Activated naive CD4-positive, alpha-beta T cell treated with anti-CD3 and anti-CD28 coated beads, Interleukin-2, amount 10 ng/mL, durations not matched to agents 7 days and 5 days (primary cell): ENCODE measurements around the gene OPTN.
A peak's percentile ranks its signal among the peaks of the same experiment; 100 is the strongest.

Experiments
- CTCF ChIA-PET: fragments of 350-600 bp; sonication (Branson Sonifier 250); formaldehyde crosslinking; loops from one replicate; lab custom pipeline; 2021; ENCODE audit warnings: antibody characterized with exemption; lab: Charles Lee
- DNase-seq: peaks from one replicate; pipeline ENCODE4 v3.0.0-alpha.2; 2020
- H3K27ac Mint-ChIP-seq: one replicate; pipeline ENCODE4 v1.8.0; 2021; ENCODE audit warnings: mild to moderate bottlenecking, moderate library complexity, mixed read lengths
- H3K27me3 Mint-ChIP-seq: one replicate; pipeline ENCODE4 v1.8.0; 2021; ENCODE audit warnings: mild to moderate bottlenecking, mixed read lengths
- H3K36me3 Mint-ChIP-seq: one replicate; pipeline ENCODE4 v1.8.0; 2021; ENCODE audit warnings: mixed read lengths
- H3K4me1 Mint-ChIP-seq: one replicate; pipeline ENCODE4 v1.8.0; 2021; ENCODE audit warnings: mixed read lengths
- H3K4me3 Mint-ChIP-seq: one replicate; pipeline ENCODE4 v1.8.0; 2021; ENCODE audit warnings: mild to moderate bottlenecking, moderate library complexity, mixed read lengths
- H3K9me3 Mint-ChIP-seq: one replicate; pipeline ENCODE4 v1.8.0; 2021; ENCODE audit warnings: mixed read lengths

OPTN gene

GRCh38 chr10:13099144-13099665, 758 bp upstream of the OPTN start:
- Mint-ChIP-seq H3K36me3 (peaks cover 23% of the 10 kb centered on the region), H3K4me3 (peak overlapping the region; percentile 88), H3K9me3 (no peaks in the 10 kb centered on the region), H3K4me1 (peaks cover 49% of the 10 kb centered on the region), H3K27ac (peak overlapping the region; percentile 98), H3K27me3 (peaks cover 15% of the 10 kb centered on the region)
- DNase-seq: peak; percentile 70
- CTCF ChIA-PET: interaction anchor here (0.6 to 1.4 kb wide), 11 partner anchors 9 to 892 kb away, joined by 3 to 7 read pairs (median 3); partner anchors contain the start of gene MCM10

- Mint-ChIP-seq H3K36me3 (peaks cover 32% of the 10 kb centered on the region), H3K4me1 (peaks cover 62% of the 10 kb centered on the region), H3K9me3 (no peaks in the 10 kb centered on the region), H3K27ac (peak overlapping the region; percentile 87), H3K27me3 (peaks cover 15% of the 10 kb centered on the region), H3K4me3 (peak overlapping the region; percentile 88)
- CTCF ChIA-PET: interaction anchor here (0.6 to 1.4 kb wide), 10 partner anchors 8 to 773 kb away, joined by 3 to 7 read pairs (median 4); partner anchors contain the start of gene MCM10
- peak; percentile 49 for DNase-seq
These were observed 659 bp downstream of the OPTN start for GRCh38 chr10:13100349-13101294.

- Mint-ChIP-seq H3K4me1 (peaks cover 72% of the 10 kb centered on the region), H3K27ac (peak overlapping the region; percentile 12), H3K9me3 (no peaks in the 10 kb centered on the region), H3K36me3 (peaks cover 42% of the 10 kb centered on the region), H3K4me3 (peak overlapping the region; percentile 88), H3K27me3 (peaks cover 11% of the 10 kb centered on the region)
- DNase-seq: no peak
- CTCF ChIA-PET: no interaction called here
These were observed 2.2 kb downstream of the OPTN start for GRCh38 chr10:13102002-13102794.

GRCh38 chr10:13103554-13103953, 3.6 kb downstream of the OPTN start:
- no peak for DNase-seq
- Mint-ChIP-seq H3K27ac (peak overlapping the region; percentile 60), H3K36me3 (peaks cover 52% of the 10 kb centered on the region), H3K4me1 (peaks cover 78% of the 10 kb centered on the region), H3K4me3 (no peak overlapping the region), H3K9me3 (no peaks in the 10 kb centered on the region), H3K27me3 (peaks cover 4% of the 10 kb centered on the region)
- CTCF ChIA-PET: no interaction called here

- CTCF ChIA-PET: no interaction called here
- H3K27ac Mint-ChIP-seq: no peak overlapping the region
- H3K27me3 Mint-ChIP-seq: no peaks in the 10 kb centered on the region
- no peak for DNase-seq
- H3K4me3 Mint-ChIP-seq: no peak overlapping the region
- no peaks in the 10 kb centered on the region for H3K9me3 Mint-ChIP-seq
- H3K36me3 Mint-ChIP-seq: peaks cover 58% of the 10 kb centered on the region
- H3K4me1 Mint-ChIP-seq: peaks cover 78% of the 10 kb centered on the region
These were observed 4.7 kb downstream of the OPTN start for GRCh38 chr10:13104697-13105096.

- no peaks in the 10 kb centered on the region for H3K9me3 Mint-ChIP-seq
- no peak overlapping the region for H3K27ac Mint-ChIP-seq
- H3K4me1 Mint-ChIP-seq: peaks cover 80% of the 10 kb centered on the region
- no peak overlapping the region for H3K4me3 Mint-ChIP-seq
- DNase-seq: no peak
- H3K36me3 Mint-ChIP-seq: peaks cover 63% of the 10 kb centered on the region
- CTCF ChIA-PET: no interaction called here
- H3K27me3 Mint-ChIP-seq: no peaks in the 10 kb centered on the region
These were observed 5.2 kb downstream of the OPTN start for GRCh38 chr10:13105184-13105583.

GRCh38 chr10:13106387-13107045, 6.6 kb downstream of the OPTN start:
- CTCF ChIA-PET: no interaction called here
- DNase-seq: no peak
- no peaks in the 10 kb centered on the region for H3K27me3 Mint-ChIP-seq
- no peaks in the 10 kb centered on the region for H3K9me3 Mint-ChIP-seq
- H3K36me3 Mint-ChIP-seq: peaks cover 68% of the 10 kb centered on the region
- H3K27ac Mint-ChIP-seq: peak overlapping the region; percentile 6
- no peak overlapping the region for H3K4me3 Mint-ChIP-seq
- peaks cover 79% of the 10 kb centered on the region for H3K4me1 Mint-ChIP-seq

GRCh38 chr10:13110908-13111307, 10.9 kb downstream of the OPTN start:
- no peak overlapping the region for H3K4me3 Mint-ChIP-seq
- H3K4me1 Mint-ChIP-seq: peaks cover 46% of the 10 kb centered on the region
- H3K9me3 Mint-ChIP-seq: no peaks in the 10 kb centered on the region
- DNase-seq: no peak
- CTCF ChIA-PET: interaction anchor here (1.6 kb wide), 1 partner anchor 11 kb away, joined by 6 read pairs; the partner anchor contains the start of gene OPTN
- peaks cover 66% of the 10 kb centered on the region for H3K36me3 Mint-ChIP-seq
- no peaks in the 10 kb centered on the region for H3K27me3 Mint-ChIP-seq
- H3K27ac Mint-ChIP-seq: peak overlapping the region; percentile 72

GRCh38 chr10:13113544-13113943, 13.6 kb downstream of the OPTN start:
- Mint-ChIP-seq H3K4me1 (peaks cover 34% of the 10 kb centered on the region), H3K27me3 (no peaks in the 10 kb centered on the region), H3K36me3 (peaks cover 65% of the 10 kb centered on the region), H3K9me3 (no peaks in the 10 kb centered on the region), H3K4me3 (no peak overlapping the region), H3K27ac (peak overlapping the region; percentile 67)
- CTCF ChIA-PET: no interaction called here
- DNase-seq: no peak

- DNase-seq: peak; percentile 38
- no peaks in the 10 kb centered on the region for H3K27me3 Mint-ChIP-seq
- H3K36me3 Mint-ChIP-seq: peaks cover 66% of the 10 kb centered on the region
- H3K4me1 Mint-ChIP-seq: peaks cover 19% of the 10 kb centered on the region
- H3K4me3 Mint-ChIP-seq: peak overlapping the region; percentile 29
- peak overlapping the region; percentile 81 for H3K27ac Mint-ChIP-seq
- no peaks in the 10 kb centered on the region for H3K9me3 Mint-ChIP-seq
- CTCF ChIA-PET: interaction anchor here (0.6 to 1.1 kb wide), 2 partner anchors 9 to 19 kb away, joined by 3 to 4 read pairs; no protein-coding TSS in a partner anchor
These were observed 16.2 kb downstream of the OPTN start for GRCh38 chr10:13115832-13116803.

GRCh38 chr10:13117841-13118783, 18.1 kb downstream of the OPTN start:
- Mint-ChIP-seq H3K4me3 (no peak overlapping the region), H3K4me1 (peaks cover 19% of the 10 kb centered on the region)
- CTCF ChIA-PET: no interaction called here

More at GRCh38 chr10:13117841-13118783, 18.1 kb downstream of the OPTN start:
- no peaks in the 10 kb centered on the region for H3K27me3 Mint-ChIP-seq
- no peaks in the 10 kb centered on the region for H3K9me3 Mint-ChIP-seq
- no peak for DNase-seq
- no peak overlapping the region for H3K27ac Mint-ChIP-seq
- H3K36me3 Mint-ChIP-seq: peaks cover 72% of the 10 kb centered on the region
